GM18498 (cell line): ENCODE data around the gene APLF.
"Not testable (repeated sequence)": the region's sequence is repeated elsewhere in the genome, so short reads cannot be mapped to it uniquely, and the experiment has no call there.

Source experiments
- ATAC-seq: cut with Tn5 transposase; IDR thresholded peaks from one replicate; pipeline ENCODE4 v1.9.1; 2021; ENCODE audit warnings: mild to moderate bottlenecking, moderate library complexity; ENCODE audit not compliant: unreplicated experiment

The APLF gene

DNA sequence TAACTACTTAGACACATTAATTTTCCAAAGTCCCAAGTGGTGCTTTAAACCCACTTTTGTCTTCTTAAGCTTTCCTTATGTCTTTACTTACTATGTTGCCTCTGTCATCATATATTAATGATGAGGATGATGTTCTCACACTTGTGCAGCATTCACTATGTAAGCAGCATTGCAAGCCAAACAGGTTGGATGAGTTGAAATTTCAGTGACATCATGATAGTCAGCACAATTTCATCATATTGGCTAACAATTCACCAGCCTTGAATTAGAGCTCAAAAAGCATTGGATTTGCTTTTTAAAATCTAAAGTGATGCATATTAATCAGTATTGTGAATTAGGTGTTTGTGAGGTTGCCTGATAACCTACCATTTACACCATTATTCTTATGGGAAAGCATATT is 7.7 kb downstream of the APLF start:
- ATAC-seq, result no peak

DNA sequence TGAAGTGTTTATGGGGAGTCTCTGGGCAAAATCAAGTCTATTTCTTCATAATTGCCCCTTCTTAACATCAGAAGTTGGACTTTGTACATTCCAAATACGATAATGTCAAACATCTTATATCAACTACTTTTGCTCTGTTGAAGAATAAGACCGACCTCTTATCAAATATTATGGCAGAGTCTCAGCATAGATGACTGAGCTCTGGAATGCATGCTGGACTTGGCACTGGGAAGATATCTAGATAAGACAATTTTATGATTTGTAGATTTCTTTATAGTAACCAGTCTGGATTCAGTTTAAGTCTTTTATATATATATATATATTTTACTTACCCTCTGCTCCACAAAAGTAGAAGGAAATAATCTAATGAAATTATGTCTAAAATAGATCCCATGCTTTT is 8.2 kb downstream of the APLF start:
- no peak for ATAC-seq

DNA sequence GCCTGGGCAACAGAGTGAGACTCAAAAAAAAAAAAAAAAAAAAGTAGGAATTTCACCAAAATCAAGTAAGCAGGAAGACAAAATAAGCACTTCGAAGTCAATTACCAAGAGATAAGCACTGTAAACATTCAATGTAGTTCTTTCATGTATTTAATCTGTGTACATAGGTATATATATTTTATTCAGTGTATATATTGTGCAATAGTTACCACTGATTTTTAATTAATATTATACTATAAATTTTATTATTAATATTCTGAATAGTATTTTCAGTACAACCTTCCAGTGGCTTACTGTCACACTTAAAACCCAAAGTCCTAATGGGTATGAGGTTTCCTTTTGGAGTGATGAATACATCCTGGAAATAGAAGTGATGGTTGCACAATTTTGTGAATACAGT is 9.1 kb downstream of the APLF start:
- no peak for ATAC-seq

DNA sequence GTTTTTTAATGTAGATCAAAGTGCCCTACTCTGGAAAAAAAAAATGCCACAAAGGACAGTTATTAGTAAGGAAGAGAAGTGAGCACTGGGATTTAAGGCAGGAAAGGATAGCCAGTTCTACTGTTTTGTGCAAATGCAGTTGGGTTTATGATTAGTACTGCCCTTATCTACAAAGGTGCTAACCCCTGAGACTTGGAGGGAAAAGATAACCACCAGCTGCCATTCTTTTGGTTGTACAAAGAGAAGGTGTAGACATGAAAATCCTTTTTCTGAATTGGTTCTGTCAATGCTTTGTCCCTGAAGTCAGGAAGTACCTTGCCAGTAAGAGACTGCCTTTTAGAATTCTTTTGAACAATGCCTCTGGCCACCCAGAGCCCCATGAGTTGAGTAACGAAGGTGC is 11.3 kb downstream of the APLF start:
- ATAC-seq, result no peak

DNA sequence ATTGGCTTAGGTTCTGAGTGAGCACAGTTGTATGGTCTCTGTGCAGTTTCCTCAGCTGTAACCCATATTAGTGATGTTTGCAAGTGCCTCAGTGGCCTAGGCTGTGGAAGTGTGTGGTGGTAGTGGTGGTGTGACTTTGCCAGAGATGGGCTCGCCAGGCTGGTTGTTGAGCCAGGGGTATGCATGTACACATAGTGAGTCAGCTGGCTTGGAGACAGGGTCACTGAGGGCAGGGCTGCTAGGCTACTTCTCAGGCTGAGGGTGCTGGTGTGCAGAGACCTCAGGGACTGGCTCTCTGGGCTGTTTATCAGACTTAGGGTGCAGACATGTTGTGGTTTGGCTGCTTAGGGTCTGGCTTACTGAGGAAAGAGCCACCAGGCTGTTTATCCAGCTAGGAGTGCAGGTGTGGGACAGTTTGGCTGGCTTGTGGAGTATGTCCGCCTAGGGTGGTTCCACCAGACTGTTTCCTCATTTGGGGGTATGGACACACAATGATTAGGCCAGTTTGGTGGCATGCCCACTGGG is 15.0 kb downstream of the APLF start:
- ATAC-seq, result no peak

DNA sequence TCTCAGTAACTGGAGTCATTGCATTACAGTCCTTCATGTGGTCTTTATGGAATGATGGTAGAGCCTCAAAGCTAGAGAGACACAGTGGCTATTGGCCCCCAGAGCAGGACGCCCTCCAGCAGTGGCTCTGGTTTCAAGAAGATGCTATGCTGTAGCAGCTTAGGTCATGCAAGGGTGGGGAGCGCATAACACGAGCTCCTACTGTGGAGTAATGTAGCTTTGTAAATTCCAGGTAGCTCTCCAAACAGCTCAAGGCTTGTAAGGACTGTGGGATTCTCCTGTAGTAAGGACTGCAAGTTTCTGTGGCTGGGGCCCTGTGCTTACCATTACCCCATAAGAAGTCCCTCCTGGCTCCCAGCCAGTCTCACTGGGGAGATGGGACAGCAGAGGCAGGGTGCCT is 15.6 kb downstream of the APLF start:
- ATAC-seq, result no peak

DNA sequence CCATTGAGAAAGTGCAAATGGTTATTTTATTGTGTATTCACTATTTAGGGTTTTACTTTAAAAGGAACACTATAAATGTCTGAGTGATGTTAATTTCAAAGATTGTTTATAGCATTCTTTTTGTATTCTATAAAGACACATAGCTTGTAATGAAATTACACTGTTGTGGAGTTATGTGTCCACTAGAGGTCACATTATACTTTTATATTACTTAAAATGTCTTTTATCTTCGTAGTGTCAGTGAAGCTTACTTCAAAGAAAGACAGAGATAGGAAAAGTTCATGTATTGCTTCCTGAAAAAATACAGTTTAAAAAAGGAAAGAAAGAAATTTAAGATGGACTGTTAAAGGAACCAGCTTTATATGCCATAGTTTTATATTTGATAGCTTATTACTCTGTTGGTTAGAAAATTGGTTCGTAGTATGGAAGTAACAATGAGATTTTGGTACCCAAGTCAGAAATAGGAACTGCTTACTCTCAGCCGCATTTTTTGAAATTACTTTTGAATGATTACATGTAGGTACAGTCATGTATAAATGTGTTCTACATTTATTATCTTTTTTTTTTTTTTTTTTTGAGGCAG is 20.5 kb downstream of the APLF start:
- no peak for ATAC-seq

DNA sequence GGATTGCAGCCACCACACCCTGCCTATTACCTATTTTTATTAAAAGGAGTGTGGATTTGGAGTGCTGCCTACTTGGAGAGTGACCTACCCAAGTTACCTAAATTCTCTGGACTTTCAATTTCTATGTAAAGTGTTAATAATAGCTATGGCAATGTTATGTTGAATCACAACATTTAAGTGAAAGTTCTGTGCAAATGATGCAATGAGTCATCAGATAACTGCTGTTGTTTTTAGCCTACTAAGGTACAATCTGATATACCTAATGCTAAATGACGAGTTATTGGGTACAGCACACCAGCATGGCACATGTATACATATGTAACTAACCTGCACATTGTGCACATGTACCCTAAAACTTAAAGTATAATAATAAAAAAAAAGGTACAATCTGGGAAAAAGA is 21.2 kb downstream of the APLF start:
- not testable (repeated sequence) for ATAC-seq

DNA sequence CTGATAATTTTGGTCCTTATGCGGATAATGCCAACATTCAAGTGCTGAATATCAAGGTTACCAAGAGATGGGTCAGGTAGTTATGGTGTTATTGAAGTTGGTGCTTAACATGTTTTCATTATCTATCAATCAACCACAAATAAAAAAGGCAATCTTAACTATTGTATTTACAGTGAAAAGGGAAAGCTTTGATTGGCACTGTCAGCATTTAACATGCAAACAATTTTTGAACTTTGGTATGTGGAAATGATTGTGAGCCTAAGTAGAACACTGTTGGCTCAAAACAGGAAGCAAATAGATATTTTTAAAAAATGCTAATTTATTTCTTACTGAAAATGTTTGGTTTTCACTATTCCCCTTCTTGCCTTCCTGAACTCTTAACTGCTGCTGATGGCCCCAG is 21.9 kb downstream of the APLF start:
- no peak for ATAC-seq

DNA sequence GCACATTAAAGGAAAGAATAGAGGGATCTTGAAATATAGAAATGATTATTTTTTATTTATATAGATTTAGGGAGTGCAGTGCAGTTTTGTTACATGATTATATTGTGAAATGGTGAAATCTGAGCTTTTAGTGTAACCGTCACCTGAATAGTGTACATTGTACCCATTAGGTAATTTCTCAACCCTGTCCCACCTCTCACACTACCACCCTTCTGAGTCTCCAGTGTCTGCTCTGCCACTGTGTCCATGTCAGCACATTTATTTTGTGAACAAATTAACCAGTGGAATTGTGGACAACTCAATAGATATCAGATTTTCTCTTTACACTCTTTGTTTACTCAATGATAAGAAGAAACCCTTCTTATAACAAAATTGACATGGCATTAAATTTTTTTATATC is 24.2 kb downstream of the APLF start:
- ATAC-seq, result no peak

DNA sequence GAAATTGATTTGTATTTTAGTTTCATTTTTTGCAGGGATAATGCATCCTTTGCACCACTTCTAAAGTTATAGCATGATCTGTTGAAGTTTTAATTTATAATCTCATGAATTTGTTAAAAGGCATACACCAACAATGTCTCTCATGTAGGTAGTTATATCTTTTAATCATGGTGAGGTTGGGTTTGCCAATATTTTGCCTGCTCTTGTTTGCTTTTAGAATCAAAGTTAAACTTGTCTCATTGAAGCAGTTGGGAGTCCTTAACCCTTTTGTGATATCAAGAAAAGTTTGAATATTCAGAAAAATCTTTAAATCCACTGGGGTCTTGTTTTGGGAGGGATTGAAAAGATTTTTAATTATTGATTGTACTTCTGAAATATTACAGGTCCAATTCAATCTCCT is 31.7 kb downstream of the APLF start:
- ATAC-seq, result no peak

DNA sequence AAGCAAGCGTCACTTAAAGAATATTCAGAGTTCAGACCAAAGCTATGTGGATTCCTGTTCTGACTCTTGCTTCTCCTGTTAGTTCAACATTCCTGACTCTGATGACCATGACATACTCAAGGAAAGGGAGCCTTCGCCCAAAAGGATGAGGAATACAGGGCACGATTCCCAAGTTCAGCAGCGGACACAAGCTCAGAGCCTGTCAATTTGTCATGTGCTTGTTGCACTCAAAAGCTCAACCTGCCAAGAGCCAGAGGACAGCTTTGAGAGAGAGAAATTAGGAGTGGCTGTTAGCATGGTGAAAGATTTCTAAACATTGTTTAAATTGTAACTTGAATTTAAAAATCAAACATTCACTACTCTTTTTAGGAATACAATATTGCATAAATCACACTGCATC is 33.3 kb downstream of the APLF start:
- no peak for ATAC-seq

DNA sequence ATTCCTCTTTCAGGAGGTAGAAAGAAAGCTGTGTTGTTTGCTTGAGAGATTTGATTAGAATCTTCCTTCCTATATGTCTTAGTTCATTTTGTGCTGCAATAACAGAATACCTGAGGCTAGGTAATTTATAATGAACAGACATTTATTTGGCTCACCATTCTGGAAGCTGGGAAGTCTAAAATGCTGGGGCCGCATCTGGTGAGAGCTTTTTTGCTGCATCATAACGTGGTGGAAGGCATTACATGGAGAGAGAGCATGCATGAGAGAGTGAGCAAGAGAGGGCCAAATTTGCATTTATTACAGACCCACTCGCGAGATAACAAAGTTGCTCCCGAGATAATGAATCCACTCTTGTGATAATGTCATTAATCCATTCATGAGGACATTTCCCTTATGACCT is 34.4 kb downstream of the APLF start:
- ATAC-seq, result no peak

DNA sequence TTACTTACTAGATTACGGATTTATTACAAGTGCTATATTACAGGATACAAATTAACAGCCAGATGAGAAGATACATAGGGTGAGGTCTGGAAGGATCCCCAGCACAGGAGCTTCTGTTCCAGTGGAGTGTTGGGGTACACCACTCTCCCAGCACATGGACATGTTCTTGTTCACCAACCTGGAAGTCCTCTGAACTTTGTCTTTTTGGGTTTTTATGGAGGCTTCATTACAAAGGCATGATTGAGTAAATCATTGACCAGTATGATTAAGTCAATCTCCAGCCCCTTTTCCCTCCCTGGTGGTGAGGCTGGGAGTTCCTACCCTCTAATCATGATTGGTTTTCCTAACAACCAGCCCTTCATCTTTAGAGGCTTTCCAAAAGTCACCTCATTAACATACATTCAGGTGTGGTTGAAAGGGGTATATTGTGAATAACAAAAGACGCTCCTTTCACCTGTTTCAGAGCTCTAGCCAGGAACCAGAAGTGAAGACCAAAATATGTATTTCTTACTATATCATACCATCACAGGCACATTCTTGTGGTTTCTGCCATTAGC is 38.3 kb downstream of the APLF start:
- ATAC-seq, result no peak

DNA sequence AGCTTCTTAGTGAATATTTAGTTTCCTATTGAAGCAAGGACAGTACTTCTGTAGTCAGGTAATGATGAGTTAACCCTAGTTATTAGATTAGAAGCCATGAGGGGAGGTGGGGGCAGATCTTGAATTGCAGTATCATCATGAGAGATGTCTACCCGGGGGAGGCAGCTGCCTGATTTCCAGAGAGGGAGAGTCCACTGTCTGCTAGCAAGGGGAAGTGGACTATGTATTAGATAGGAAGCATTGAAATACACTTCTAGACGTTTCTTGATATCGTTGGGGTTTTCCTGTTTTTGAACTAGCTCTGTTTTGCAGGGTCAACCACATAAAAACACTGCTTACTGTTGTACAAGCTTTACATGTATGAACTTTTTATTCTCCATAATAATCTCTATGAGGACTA is 38.8 kb downstream of the APLF start:
- no peak for ATAC-seq

DNA sequence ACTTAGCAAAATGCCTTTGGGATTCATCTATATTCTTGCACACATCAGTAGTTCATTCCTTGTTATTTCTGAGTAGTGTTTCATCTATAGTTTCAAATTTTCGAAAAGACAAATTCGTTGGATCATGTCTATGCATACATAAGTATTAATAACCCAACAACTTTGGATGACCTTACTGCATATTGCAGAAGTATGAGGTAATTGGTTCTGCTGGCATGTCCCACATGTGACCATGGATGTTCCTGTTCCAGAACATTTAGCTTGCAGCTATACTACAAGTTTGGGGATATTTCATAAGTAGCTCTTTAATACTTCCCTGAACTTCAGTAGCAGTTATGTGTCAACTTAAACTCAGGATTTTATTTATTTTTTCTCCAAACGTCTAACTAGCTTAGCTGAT is 44.9 kb downstream of the APLF start:
- no peak for ATAC-seq

DNA sequence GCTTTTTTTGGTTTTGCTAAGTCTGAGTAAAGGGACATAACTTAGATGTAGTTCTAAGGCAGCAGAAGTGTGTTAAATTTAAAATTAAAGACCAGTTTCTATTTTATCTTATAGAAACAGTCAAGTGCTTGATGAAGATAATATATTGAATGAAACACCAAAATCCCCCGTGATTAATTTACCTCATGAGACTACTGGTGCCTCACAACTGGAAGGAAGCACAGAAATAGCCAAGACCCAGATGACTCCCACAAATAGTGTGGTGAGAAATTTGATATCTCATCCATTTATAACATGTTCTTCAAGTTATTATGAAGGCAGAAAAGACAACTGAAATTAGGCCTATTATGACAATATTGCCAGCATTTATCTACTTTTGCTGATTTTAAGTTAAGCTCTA is 45.6 kb downstream of the APLF start:
- ATAC-seq, result no peak

DNA sequence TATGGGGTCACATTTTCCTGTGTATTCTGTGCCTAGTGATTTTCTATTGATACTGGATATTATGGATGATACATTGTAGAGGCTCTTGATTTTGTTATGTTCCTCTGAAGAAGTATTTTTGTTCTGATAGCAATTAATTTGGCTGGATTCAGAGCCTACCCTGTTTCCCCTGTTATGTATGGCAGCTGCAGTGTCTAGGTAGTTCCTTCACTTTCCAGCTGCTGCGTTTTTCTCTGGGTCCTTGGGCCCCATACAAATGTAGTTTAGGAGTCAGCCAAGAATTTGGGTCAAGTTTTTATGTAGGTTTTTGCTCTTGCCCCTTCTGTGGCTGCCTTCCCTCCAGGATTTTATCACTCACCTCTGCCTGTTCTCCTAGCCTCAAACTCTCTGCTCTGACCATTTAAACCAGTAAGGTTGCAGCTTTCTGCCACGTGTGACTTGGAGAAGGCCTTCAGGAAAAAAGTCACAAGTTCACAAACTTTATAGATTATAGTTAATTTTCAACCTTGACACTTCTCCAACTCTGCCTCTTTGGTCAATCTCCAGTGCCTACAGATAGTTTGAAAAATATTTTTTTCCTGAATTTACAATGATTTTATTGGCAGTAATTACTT is 47.0 kb downstream of the APLF start:
- no peak for ATAC-seq

DNA sequence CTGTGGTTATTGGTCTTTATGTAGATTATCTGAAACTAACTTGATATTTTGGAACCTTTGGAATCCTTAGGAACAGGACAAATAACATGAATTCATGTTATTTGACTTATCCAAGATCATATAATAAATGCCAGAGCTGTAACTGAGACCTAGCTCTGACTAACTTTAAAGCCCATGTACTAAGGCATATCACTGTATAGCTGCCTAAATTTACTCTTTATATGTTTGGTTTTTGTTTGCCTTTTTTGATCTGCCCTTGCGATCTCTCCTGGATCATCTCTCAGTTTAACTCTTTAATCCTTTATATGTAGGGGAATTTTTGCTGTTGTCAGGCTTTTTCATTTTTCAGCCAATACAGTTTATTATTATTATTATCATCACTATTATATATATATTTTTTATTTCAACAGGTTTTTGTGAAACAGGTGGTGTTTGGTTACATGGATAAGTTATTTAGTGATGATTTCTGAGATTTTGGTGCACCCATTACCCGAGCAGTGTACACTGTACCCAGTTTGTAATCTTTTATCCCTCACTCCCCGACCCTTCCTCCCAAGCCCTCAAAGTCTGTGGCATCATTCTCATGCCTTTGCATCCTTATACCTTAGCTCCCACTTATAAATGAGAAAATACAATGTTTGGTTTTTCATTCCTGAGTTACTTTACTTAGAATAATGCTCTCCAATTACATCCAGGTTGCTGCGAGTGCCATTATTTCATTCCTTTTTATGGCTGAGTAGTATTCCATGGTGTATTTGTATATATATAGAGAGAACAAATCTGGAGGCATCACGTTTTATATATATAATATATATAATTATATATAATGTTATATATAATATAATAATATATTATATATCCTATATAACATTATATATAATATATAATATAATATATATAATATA is 48.9 kb downstream of the APLF start:
- no peak for ATAC-seq

DNA sequence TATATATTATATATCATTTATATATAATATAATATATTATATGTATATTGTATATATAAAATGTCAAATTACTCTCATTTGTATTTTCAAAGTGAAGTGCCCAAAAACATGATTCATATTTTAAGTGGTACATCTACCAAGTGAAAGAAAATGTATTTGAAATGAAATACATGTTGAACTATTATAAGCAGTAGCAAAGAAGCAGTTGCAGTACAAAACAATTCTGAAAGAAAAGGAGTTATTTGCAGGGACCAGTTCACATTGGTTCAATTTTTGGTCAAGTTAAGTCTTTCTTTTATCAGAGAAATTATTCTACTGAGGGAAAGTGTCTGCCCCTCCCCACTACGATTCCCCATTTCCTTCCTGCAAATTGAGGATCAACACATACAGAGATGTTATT is 51.9 kb downstream of the APLF start:
- ATAC-seq, result no peak

DNA sequence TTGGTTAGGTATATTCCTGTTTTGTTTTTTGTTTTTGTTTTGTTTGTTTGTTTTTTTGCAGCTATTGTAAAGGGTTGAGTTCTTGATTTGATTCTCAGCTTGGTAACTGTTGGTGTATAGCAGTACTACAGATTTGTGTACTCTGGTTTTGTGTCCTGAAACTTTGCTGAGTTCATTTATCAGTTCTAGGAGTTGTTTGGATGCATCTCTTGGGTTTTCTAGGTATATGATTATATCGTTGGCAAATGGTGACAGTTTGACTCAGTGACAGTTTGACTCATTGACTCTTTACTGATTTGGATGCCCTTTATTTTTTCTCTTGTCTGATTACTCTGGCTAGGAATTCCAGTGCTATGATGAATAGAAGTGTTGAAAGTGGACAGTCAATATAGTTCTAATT is 53.7 kb downstream of the APLF start:
- no peak for ATAC-seq

DNA sequence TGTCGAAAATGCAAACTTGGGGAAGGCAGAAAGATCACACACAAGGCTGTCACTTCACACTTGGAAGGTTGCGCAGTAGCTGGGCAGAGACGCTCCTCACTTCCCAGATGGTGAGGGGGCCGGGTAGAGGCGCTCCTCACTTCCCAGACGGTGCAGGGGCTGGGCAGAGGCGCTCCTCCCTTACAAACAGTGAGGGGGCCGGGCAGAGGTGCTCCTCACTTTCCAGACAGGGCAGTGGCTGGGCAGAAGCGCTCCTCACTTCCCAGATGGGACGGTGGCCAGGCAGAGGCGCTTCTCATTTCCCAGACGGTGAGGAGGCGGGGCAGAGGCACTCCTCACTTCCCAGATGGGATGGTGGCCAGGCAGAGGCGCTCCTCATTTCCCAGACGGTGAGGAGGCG is 59.6 kb downstream of the APLF start:
- not testable (repeated sequence) for ATAC-seq
